Measurements from ENCODE around the gene PALLD. TPM values are rescaled to one million over a fixed set of nuclear protein-coding genes. Genes with fewer than 3 reads are reported as not detected.

PALLD gene
- total RNA-seq, 4 donors from 2014 or later = 1,036 to 2,270 (median 2,202) TPM

GRCh38 chr4:168540503-168541265, 43.8 kb downstream of the PALLD start:
- H3K27me3 ChIP-seq = no peaks in the 10 kb centered on the region
- no peaks in the 10 kb centered on the region for H3K36me3 ChIP-seq
- no peak for TF ChIP-seq EP300 (IDR thresholded peaks at IDR 0.05)
- no peak for TF ChIP-seq POLR2A (IDR thresholded peaks at IDR 0.05)
- TF ChIP-seq, protein P1, sequence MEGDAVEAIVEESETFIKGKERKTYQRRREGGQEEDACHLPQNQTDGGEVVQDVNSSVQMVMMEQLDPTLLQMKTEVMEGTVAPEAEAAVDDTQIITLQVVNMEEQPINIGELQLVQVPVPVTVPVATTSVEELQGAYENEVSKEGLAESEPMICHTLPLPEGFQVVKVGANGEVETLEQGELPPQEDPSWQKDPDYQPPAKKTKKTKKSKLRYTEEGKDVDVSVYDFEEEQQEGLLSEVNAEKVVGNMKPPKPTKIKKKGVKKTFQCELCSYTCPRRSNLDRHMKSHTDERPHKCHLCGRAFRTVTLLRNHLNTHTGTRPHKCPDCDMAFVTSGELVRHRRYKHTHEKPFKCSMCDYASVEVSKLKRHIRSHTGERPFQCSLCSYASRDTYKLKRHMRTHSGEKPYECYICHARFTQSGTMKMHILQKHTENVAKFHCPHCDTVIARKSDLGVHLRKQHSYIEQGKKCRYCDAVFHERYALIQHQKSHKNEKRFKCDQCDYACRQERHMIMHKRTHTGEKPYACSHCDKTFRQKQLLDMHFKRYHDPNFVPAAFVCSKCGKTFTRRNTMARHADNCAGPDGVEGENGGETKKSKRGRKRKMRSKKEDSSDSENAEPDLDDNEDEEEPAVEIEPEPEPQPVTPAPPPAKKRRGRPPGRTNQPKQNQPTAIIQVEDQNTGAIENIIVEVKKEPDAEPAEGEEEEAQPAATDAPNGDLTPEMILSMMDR (IDR thresholded peaks at IDR 0.05) = no peak
- no peak for TF ChIP-seq POLR2AphosphoS5 (IDR thresholded peaks at IDR 0.05)
- WGBS, 2 donors (ENCODE audit: low coverage in 1 of 2) = 86 to 90% methylated on average over 6 of the region's 6 CpGs
- no peaks in the 10 kb centered on the region for H3K9me3 ChIP-seq
- no peak overlapping the region for H3K27ac ChIP-seq
- no peak overlapping the region for H3K4me3 ChIP-seq
- ATAC-seq = no peak
- H3K4me1 ChIP-seq = no peaks in the 10 kb centered on the region

DNA sequence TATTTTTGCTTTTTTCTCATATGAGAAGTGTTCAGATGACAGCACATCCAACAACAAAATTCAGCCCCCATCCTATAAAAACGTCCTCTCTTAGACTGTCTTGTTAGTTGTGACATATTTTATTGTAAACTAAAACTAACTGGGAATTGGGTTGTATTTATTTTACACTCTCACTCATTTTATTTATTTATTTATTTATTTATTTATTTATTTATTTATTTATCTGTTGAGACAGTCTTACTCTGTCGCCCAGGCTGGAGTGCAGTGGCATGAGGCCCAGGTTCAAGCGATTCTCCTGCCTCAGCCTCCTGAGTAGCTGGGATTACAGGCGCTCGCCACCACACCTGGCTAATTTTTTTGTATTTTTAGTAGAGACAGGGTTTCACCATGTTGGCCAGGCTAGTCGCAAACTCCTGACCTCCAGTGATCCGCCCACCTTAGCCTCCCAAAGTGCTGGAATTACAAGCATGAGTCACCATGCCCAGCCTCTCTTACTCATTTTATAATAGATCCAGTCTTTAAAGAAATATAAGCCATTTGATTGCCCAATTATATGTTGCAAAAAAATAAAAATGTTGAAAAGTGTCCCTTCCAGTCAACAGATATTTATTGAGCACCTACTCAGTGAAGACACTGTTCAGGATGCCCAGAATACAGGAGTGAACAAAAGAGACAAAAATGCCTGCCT, 44.6 kb downstream of the PALLD start:
- no peak for ATAC-seq
- H3K9me3 ChIP-seq = no peaks in the 10 kb centered on the region
- H3K4me3 ChIP-seq = no peak overlapping the region
- no peak overlapping the region for H3K27ac ChIP-seq
- H3K4me1 ChIP-seq = no peaks in the 10 kb centered on the region
- no peaks in the 10 kb centered on the region for H3K27me3 ChIP-seq
- 80 to 84% methylated on average over 3 to 5 of the region's 7 CpGs for WGBS, 2 donors (ENCODE audit: low coverage in 1 of 2)
- H3K36me3 ChIP-seq = no peaks in the 10 kb centered on the region
- no peak for TF ChIP-seq POLR2A (IDR thresholded peaks at IDR 0.05)
- no peak for TF ChIP-seq POLR2AphosphoS5 (IDR thresholded peaks at IDR 0.05)
- TF ChIP-seq EP300 (IDR thresholded peaks at IDR 0.05) = no peak
- TF ChIP-seq, protein P1 (IDR thresholded peaks at IDR 0.05) = no peak

- Histone ChIP-seq H3K27me3 (no peaks in the 10 kb centered on the region), H3K27ac (no peak overlapping the region), H3K4me1 (no peaks in the 10 kb centered on the region), H3K9me3 (no peaks in the 10 kb centered on the region), H3K4me3 (no peak overlapping the region), H3K36me3 (no peaks in the 10 kb centered on the region)
- no peak for ATAC-seq
- 60 to 71% methylated on average over 4 of the region's 4 CpGs for WGBS, 2 donors (ENCODE audit: low coverage in 1 of 2)
- TF ChIP-seq POLR2AphosphoS5 (IDR thresholded peaks at IDR 0.05) (no peak), EP300 (IDR thresholded peaks at IDR 0.05) (no peak), POLR2A (IDR thresholded peaks at IDR 0.05) (no peak)
- TF ChIP-seq, protein P1 (IDR thresholded peaks at IDR 0.05) = no peak
Observed at GRCh38 chr4:168549143-168549542, 52.3 kb downstream of the PALLD start.

DNA sequence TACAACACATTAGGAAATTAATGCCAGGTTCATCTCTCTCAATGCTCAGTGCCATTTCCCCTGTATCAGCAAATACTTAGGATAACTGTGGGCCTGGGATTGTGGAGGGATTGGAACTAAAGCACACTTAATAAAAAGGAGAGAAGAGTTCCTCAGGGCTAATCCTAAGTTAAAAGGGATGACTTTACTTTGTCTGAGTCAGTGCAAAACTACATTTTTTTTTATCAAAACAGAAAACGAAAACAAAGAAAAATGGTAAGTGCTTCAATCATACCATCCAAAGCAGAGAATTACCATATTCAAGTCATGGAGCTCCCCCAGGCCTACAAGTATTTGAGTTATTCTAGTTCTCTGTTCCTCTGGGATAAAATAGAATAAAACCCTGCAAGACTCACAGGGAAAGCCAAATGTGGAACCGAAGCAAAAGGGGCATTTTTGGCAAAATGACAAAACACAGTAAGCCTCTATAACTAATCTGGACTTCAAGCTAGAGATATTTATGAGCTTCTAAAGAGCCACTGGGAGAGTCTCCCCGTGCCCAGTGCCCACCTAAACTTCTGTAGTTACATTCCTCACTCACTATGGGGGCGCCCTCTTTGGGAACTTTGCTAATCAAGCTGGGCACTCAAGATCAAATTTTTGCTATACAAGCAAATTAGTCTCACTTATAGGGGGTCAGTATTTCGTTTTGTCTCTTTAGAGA, 53.4 kb downstream of the PALLD start:
- Histone ChIP-seq H3K36me3 (no peaks in the 10 kb centered on the region), H3K27ac (no peak overlapping the region), H3K4me3 (no peak overlapping the region), H3K4me1 (no peaks in the 10 kb centered on the region), H3K27me3 (no peaks in the 10 kb centered on the region), H3K9me3 (no peaks in the 10 kb centered on the region)
- 73 to 78% methylated on average over 5 of the region's 5 CpGs for WGBS, 2 donors (ENCODE audit: low coverage in 1 of 2)
- TF ChIP-seq POLR2AphosphoS5 (IDR thresholded peaks at IDR 0.05) = no peak
- TF ChIP-seq EP300 (IDR thresholded peaks at IDR 0.05) = no peak
- TF ChIP-seq, protein P1 (IDR thresholded peaks at IDR 0.05) = no peak
- TF ChIP-seq POLR2A (IDR thresholded peaks at IDR 0.05) = no peak
- ATAC-seq = no peak

Measured in gastroesophageal sphincter (tissue), 4 donors.